HG02588 (cell line): ENCODE measurements around the gene DOCK3.
A peak's percentile ranks its signal among the peaks of the same experiment; 100 is the strongest.

Experiments
- ATAC-seq: cut with Tn5 transposase; IDR thresholded peaks from one replicate; pipeline ENCODE4 v1.9.1; 2021; ENCODE audit warnings: mild to moderate bottlenecking, moderate library complexity; ENCODE audit not compliant: unreplicated experiment

DOCK3 gene, protein sequence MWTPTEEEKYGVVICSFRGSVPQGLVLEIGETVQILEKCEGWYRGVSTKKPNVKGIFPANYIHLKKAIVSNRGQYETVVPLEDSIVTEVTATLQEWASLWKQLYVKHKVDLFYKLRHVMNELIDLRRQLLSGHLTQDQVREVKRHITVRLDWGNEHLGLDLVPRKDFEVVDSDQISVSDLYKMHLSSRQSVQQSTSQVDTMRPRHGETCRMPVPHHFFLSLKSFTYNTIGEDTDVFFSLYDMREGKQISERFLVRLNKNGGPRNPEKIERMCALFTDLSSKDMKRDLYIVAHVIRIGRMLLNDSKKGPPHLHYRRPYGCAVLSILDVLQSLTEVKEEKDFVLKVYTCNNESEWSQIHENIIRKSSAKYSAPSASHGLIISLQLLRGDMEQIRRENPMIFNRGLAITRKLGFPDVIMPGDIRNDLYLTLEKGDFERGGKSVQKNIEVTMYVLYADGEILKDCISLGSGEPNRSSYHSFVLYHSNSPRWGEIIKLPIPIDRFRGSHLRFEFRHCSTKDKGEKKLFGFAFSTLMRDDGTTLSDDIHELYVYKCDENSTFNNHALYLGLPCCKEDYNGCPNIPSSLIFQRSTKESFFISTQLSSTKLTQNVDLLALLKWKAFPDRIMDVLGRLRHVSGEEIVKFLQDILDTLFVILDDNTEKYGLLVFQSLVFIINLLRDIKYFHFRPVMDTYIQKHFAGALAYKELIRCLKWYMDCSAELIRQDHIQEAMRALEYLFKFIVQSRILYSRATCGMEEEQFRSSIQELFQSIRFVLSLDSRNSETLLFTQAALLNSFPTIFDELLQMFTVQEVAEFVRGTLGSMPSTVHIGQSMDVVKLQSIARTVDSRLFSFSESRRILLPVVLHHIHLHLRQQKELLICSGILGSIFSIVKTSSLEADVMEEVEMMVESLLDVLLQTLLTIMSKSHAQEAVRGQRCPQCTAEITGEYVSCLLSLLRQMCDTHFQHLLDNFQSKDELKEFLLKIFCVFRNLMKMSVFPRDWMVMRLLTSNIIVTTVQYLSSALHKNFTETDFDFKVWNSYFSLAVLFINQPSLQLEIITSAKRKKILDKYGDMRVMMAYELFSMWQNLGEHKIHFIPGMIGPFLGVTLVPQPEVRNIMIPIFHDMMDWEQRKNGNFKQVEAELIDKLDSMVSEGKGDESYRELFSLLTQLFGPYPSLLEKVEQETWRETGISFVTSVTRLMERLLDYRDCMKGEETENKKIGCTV (N-terminal part only)

DNA sequence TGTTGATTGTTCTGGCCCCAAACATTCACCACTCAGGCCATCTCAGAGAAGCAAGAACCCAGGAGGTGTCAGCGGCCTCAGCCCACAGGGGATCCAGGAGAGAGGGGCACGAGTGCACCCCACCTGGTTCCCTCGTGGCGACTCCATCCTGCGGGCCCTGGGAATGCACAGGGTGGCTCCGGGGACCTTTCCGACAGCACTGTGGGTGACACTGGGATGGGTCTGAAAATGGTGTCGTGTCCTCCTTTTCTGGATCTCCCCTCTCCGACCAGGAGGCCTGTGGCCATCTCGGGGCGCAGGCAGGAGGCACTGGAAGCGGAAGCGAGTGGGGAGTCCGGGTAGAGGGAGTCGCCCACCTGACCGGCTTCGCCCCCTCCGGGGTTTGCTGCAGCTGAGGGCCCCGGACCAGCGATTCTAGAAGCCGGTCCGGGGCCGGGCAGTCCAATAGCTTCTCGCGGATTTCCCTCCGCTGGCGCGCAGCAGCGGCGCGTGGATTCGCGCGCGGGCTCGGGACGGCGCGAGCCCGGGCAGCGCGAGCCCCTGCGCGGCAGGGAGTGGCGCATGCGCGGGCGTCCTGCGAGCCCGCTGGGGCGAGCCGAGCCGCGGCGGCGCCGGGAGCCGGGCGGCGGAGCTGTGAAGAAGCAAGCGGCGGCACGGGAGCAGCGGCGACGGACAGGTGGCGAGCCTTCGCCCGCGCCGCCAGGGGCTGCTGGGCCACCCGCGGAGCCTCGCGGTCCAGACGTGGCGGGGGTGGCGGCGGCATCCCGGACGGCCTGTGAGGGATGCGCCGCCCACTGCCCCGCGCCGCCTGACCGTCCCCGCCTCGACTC lies at the start of gene DOCK3:
Gene DOCK3, plus strand, starts transcription at position 579 of the 830 bp plus-strand sequence. CDS start 337 bp downstream, outside the sequence.
- ATAC-seq: peak; percentile 72

GRCh38 chr3:50625231-50626182 lies 49.2 kb upstream of the DOCK3 start:
- ATAC-seq: no peak

GRCh38 chr3:50626401-50626800 lies 48.3 kb upstream of the DOCK3 start:
- no peak for ATAC-seq

- ATAC-seq: no peak
Measured at GRCh38 chr3:50627407-50628051, 47.2 kb upstream of the DOCK3 start.

- ATAC-seq: no peak
Measured at GRCh38 chr3:50628601-50629000, 46.1 kb upstream of the DOCK3 start.

GRCh38 chr3:50630394-50630793 lies 44.3 kb upstream of the DOCK3 start:
- ATAC-seq: no peak

DNA sequence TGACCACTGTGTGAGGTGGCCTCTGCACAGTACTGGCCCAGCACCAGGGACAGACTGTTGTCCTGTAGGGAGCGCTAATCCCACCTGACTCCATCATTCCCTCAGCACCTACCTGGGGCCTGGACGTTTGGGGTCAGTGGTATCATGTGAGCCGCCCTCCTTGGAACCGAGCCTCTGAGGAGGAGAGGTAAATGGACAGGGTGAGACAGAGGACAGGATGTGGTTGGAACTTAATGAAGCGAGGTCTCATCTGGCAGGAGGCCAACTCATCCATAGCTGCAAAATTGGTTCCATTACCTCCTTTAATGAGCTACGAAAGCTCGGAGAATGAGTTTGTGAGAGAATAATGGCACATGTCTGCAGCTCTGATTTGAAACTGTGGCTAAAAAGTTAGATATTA lies 43.9 kb upstream of the DOCK3 start:
- ATAC-seq: no peak

DNA sequence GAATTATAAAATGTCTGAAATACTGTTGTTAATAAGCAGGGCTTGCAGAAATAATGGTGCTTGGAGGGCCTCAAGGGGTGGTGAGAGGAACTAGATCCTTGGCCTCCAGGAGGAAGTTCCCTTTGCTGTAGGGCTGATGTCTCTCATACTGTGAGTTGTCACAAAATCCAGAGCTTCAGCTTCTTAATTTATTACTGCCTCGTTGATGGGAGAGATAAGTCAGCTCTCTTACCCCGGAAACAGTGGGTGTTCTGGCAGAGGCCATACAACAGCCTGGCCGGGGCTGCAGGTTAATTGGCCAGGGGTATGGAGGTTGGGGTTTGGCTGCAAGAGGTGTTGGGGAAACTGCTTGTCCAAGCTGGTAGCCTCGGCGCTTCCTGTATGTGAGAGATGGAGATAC lies 42.3 kb upstream of the DOCK3 start:
- ATAC-seq: no peak

GRCh38 chr3:50633230-50633790 lies 41.4 kb upstream of the DOCK3 start:
- no peak for ATAC-seq

DNA sequence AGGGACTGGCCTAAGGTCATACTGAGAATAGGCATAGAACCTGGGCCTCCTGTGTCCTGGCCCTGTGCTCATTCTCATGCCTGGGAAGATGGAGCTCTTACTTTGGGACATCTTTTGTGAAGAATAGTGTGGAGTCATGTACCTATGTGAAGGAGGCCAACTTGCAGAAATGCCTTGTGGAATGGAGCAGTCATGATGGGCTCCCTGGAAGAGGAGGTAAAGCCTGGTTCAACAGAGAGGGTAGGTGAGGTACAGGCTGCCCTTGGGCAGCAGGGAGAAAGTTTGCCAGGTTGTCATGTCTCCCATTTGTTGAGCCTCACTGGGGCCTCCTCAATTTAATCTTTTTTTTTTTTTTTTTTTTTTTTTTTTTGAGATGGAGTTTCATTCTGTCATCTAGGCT lies 39.7 kb upstream of the DOCK3 start:
- no peak for ATAC-seq

DNA sequence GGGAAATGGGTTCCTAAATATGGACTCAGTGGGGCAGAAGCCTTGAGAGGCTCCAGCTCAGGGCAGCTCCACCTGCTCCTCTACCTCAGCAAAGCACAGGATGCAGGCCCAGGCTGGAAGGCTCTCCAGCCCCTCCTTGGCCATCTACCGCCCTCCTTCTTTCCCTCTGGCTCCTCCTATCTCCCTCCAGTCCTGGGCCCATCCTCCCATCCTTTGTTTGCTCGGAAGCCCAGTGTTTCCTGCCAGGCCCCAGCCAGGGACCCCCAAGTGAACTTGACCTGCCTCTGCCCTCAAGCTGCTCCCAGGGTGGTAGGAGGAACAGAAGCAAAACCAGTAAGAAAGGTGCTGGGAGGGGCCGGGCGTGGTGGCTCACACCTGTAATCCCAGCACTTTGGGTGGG lies 37.7 kb upstream of the DOCK3 start:
- no peak for ATAC-seq

DNA sequence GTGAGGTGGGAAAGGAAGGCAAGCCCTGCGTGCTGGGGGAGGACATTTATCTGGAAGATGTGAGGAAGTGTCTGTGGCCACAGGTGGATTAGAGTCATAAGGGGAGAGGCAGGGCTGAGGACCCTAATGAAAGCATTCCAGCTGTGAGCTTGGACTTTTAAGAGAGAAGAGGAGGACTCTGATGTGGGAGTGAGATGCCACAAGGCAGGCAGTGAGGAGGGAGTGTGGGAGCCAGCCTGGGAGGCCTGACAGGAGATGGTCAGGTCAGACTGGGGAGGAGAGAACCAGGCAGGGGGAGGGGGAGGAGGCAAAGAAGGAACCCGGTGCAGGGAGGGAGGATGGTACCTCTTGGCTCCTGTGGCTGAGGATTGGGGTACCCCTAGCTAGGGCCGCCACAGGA lies 36.8 kb upstream of the DOCK3 start:
- no peak for ATAC-seq

GRCh38 chr3:50639055-50639494 lies 35.7 kb upstream of the DOCK3 start:
- ATAC-seq: no peak

- ATAC-seq: no peak
Measured at GRCh38 chr3:50642382-50642781, 32.3 kb upstream of the DOCK3 start.

DNA sequence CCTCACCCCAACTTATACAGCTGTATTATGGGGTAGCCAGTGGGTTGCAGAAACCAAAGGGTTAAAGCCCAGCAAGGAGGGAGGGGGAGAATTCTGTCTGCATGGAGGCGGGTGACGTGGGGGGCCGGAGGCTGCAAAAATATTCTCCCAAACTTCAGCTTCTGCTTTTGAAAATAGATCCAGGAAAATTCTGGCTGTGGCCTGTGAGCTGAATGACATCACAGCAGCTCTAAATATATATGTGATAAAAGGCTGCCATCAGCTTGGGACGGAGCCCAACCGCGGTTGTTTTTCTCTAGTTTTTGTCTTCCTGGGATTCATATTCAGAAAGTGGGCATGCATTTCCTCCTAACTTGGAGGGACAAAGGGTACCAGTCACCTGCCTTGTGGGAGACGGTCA lies 30.2 kb upstream of the DOCK3 start:
- ATAC-seq: no peak

- ATAC-seq: no peak
Measured at GRCh38 chr3:50645378-50645777, 29.3 kb upstream of the DOCK3 start.

DNA sequence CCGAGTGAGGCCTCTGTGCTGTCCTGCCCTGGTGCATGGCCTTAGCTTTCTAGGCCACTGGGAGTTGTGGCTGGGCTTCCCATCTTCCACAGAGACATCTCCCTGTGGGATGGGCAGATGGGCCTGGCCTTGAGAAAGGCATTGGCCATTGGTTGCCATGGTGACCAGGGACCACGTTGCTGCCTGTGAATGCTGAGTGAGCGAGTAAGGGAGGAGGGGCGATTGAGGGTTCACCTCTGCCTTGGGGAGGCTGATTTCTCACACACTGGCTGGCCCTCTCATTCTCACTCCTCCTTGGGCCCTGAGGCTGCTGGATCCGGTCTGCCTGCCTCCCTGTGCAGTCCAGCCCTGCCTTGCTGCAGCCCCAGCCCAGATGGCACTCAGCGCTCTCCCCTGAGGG lies 26.4 kb upstream of the DOCK3 start:
- ATAC-seq: no peak

DNA sequence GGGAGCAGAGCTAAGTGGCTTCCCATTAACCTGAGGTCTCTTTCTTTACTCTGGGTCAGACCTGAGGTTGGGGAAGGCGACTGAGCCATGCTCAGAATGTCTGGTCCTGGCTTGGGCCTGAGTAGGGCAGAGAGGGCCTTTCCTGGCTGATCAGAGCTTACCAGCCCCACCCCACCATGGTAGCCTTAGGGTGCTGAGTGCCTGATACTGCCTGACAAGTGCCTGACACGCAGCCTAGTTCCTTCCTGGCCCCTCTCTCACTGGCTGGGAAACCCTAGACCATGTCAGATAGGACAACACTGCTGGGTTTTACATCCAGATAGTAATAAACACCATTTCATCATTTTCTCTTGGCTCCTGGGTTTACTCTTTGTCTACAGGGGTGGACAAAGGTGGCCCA lies 25.8 kb upstream of the DOCK3 start:
- ATAC-seq: no peak
